Stimulated activated CD4-positive, alpha-beta T cell treated with anti-CD3 and anti-CD28 coated beads, Interleukin-15, amount 100 ng/mL, for 24 hours (primary cell): ENCODE measurements around the gene ZNF764.
"Not testable (repeated sequence)": the region's sequence is repeated elsewhere in the genome, so short reads cannot be mapped to it uniquely, and the experiment has no call there.

ENCODE experiments used
- DNase-seq: peaks from one replicate; pipeline ENCODE4 v3.0.0-alpha.2; 2020

ZNF764 gene

GRCh38 chr16:30557957-30558788 is at the start of gene ZNF764:
Gene ZNF764, minus strand, starts transcription at chr16:30558374. Its CDS starts 192 bp downstream, at chr16:30558182.
- DNase-seq, result peak; percentile 98

DNA sequence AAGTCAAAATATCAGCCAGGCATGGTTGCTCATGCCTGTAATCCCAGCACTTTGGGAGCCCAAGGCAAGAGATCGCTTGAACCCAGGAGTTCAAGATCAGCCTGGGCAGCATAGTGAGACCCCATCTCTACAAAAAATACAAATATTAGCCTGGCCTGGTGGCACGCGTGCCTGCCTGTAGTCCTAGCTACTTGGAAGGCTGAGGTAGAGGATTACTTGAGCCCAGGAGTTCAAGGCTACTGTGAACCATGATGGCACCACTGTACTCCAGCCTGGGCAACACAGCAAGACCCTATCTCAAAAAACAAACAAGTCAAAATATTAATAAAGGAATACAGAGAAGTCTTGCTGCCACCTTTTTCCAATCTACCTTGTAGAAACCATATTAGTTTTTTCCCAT is 47.8 kb upstream of the ZNF764 start:
- no peak for DNase-seq

DNA sequence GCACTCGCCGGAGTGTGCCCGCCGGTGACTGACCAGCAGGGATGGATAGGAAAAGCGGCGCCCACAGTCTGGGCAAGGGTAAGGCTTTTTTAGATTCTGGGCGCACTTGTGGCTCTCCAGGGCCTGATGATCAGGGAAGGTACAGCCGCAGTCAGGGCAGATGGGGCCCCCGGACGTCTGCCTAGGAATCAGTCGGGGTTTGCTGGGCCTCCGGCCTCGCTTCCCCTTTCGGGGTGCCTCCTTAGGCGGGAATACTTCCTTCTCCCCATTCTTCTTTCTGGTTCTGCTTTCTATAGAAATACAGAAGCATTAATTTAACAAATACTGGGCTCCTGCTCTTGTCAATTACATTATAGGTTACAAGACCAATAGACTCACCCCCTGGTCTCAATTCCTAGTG is 47.0 kb upstream of the ZNF764 start:
- no peak for DNase-seq

DNA sequence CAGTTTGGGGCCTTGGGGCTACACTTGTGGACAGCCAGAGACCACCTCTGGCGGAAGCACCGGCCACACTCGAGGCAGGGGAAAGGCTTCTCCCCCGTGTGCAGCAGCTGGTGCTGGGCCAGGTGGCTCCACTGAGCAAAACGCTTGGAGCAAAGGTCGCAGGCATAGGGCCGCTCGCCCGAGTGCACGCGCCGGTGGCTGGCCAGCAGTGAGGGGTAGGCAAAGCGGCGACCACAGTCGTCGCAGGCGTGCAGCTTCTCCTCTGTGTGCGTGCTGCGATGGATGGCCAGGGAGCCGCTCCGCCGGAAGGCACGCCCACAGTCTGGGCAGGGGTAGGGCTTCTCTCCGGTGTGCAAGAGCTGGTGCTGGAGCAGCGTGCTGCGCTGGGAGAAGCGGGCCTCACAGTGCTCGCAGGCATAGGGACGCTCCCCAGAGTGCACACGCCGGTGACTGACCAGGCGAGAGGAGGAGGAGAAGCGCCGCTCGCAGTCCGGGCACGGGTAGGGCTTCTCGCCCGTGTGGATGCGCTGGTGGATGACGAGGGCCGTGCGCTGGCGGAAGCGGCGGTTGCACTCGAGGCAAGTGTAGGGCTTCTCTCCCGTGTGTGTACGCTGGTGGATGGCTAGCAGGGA is 46.3 kb upstream of the ZNF764 start:
- DNase-seq, result no peak

DNA sequence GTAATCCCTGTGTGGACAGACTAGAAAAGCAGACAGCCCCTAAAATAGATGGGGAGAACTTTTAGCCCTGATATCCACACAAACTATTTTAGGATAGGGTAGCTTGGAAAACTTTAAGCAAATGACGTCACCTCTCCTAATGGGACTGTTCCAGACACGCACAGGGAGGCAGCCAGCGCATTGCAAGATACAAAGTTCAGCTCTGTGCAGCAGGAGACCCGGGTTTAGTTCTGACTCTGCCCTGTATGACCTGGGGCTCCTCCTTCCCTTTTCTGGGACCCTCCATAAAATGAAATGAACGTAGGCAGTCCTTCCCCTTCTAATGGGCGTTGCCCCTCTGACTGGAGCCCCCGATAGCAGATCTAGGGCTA is 45.8 kb upstream of the ZNF764 start:
- no peak for DNase-seq

- no peak for DNase-seq
Measured at GRCh38 chr16:30602616-30603277, 44.6 kb upstream of the ZNF764 start.

DNA sequence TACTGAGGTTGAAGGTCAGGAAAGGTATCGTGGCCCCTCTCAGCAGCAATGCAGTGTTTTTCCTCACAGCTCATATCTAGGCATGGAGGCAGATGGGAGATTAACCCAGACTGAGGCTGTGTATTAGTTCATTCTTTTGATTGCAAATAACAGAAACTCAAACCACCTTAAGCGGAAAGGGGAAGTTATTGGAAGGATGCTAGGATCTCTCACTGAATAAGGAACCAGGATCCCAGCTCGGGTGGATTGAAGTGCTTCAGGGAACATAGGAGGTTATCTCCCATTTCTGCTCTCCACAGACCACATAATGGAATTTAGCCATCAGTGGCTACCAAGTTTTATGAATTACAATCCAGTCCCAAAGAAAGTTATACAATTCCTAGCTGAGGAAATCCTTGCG is 43.8 kb upstream of the ZNF764 start:
- no peak for DNase-seq

- DNase-seq, result no peak
Measured at GRCh38 chr16:30600929-30601328, 42.8 kb upstream of the ZNF764 start.

DNA sequence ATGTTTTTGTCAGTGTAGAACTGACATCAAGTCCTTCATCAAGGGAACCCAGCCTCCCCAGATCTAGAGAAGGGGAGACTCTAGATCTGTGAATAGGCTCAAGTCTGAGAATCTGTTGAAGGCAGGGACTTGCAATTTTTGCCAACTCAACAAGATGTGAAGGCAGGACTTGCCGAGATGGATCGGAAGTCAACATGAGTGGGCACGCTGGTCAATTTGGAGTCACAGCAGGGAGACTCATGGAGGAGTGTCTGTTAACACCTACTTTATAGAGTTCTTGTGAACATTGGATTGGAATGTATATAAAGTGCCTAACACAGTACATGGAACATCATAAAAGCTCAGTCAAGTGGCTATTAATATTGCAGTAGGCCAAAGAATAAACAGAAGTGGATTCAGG is 42.0 kb upstream of the ZNF764 start:
- no peak for DNase-seq

DNA sequence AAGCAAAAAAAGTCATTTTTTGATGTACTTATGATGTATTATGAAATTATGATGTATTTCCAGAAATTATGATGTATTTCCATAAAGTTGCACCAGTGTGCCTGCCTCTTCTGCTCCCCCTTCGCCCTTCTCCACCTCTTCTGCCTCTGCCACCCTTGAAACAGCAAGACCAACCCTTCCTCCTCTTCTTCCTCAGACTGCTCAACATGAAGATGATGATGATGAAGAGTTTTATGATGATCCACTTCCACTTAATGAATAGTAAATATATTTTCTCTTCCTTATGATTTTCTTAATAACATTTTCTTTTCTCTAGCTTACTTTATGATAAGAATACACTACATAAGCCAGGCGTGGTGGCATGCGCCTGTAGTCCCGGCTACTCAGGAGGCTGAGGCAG is 34.7 kb upstream of the ZNF764 start:
- no peak for DNase-seq

DNA sequence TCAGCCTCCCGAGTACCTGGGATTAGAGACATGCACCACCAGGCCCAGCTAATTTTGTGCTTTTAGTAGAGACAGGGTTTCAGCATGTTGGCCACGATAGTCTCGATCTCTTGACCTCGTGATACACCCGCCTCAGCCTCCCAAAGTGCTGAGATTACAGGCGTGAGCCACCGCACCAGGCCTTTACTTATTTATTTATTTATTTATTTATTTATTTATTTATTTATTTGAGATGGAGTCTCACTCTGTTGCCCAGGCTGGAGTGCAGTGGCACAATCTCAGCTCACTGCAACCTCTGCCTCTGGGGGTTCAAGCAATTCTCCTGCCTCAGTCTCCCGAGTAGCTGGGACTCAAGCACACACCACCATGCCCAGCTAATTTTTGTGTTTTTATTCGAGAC is 32.7 kb upstream of the ZNF764 start:
- DNase-seq, result not testable (repeated sequence)

DNA sequence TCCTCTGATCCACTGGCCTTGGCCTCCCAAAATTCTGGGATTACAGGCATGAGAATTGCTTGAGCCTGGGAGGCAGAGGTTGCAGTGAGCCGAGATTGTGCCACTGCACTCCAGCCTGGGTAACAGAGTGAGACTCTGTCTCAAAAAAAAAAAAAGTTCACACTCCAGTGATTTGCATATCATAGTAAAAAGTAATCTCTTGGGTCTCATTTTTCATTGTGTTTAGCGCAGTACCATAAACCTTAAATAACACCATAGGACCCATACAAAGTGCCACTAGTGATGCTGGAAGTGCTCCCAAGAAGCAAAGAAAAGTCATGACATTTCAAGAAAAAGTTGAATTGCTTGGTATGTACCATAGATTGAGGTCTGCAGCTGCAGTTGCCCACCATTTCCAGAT is 31.4 kb upstream of the ZNF764 start:
- not testable (repeated sequence) for DNase-seq

DNA sequence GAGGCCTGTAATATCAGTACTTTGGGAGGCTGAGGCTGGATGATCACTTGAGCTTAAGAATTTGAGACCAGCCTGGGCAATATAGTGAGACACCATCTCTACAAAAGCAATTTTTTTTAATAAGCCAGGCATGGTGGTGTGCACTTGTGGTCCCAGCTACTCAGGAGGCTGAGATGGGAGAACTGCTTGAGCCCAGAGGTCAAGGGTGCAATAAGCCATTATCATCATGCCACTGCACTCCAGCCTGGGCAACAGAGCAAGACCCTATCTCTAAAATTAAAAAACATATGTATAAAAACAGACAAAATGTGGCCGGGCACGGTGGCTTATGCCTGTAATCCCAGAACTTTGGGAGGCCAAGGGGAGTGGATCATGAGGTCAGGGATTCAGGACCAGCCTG is 30.5 kb upstream of the ZNF764 start:
- DNase-seq, result no peak

GRCh38 chr16:30585400-30586191 is 27.4 kb upstream of the ZNF764 start, which contains the start of gene ZNF785:
Gene ZNF785, minus strand, starts transcription at chr16:30585697. Its CDS starts 86 bp downstream, at chr16:30585611.
- DNase-seq, result peak; percentile 95

GRCh38 chr16:30585022-30585399 is 26.8 kb upstream of the ZNF764 start:
- DNase-seq, result peak; percentile 46

- DNase-seq, result no peak
Measured at GRCh38 chr16:30582611-30583340, 24.6 kb upstream of the ZNF764 start.

GRCh38 chr16:30581457-30581856 is 23.3 kb upstream of the ZNF764 start:
- DNase-seq, result no peak

- DNase-seq, result no peak
Measured at GRCh38 chr16:30574678-30575077, 16.5 kb upstream of the ZNF764 start.

DNA sequence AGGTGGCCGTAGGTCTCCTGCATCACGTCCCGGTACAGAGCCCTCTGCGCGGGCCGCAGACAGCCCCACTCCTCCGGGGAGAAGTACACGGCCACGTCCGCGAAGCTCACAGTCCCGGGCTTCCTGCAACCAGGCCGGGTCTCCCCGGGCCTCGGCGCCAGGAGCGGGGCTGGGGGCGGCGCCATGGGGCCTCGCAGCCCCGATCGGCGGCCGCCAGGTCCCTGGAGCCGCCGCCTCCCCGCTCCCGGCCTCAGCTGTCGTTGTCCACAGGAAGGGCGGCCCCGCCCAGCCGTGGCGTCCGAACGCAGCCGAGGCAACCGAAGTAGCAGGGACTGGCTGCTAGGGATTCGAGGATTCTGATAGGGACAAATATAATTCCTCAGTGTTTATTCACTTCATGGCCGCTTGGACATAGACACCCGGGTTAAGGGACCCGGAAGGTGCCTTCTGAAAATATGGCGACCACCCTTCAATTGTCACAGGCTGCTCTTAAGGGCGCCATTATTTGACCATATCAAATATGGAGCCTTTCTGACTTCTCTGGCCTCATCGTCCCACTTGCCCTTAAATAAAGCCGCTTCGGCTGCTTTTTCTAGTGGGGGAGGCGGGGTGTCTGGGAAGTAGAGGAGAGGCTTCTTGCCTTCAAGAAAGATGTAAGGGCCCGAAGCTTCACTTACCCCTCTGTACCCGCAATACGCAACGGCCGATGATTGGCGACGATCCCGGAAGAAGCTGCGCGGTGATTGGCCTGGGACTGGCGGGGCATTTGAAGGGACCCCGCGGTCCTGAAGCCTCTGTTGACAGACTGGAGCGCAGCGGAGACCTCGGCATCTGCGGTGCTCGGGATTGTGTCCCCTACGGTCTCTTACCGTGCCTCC is 13.5 kb upstream of the ZNF764 start, which contains the start of gene ZNF688:
ZNF688 (minus strand) TSS at position 270 of the 878 bp plus-strand sequence; CDS start at position 185, 85 bp downstream.
- DNase-seq, result peak; percentile 95

- DNase-seq, result no peak
Measured at GRCh38 chr16:30570636-30571444, 12.7 kb upstream of the ZNF764 start.
